Fibroblast of villous mesenchyme (primary cell): ENCODE data around the gene MPRIP. TPM values are rescaled to one million over a fixed set of nuclear protein-coding genes. Genes with fewer than 3 reads are reported as not detected.
"Not testable (repeated sequence)": the region's sequence is repeated elsewhere in the genome, so short reads cannot be mapped to it uniquely, and the experiment has no call there.

Source experiments
- DNase-seq: peaks from one replicate; pipeline ENCODE4 v3.0.0-alpha.2; 2010; ENCODE audit warnings: low read depth
- H3K4me3 ChIP-seq: 2 replicates; pipeline ENCODE4 v1.5.1; 2011; ENCODE audit warnings: low read depth, mild to moderate bottlenecking, low read length
- CTCF ChIP-seq: IDR thresholded peaks from 2 replicates; pipeline ENCODE4 v1.5.1; 2012; ENCODE audit warnings: low read depth, mild to moderate bottlenecking, low read length; ENCODE audit not compliant: insufficient read depth
- total RNA-seq: library from RNA; depleted of rRNA; stranded (reverse); fragments of >200 nt; gene quantifications from 2 replicates; pipeline ENCODE4 v1.2.3, GENCODE V29; 2012

The MPRIP gene
- total RNA-seq, 1 donor: 178 TPM

- no peak for DNase-seq
- TF ChIP-seq CTCF: no peak
- no peak overlapping the region for H3K4me3 ChIP-seq
Measured at GRCh38 chr17:17131839-17132238, 89.6 kb downstream of the MPRIP start.

- no peak for DNase-seq
- no peak overlapping the region for H3K4me3 ChIP-seq
- TF ChIP-seq CTCF: no peak
Measured at GRCh38 chr17:17132746-17133145, 90.5 kb downstream of the MPRIP start.

GRCh38 chr17:17134051-17134956, 92.0 kb downstream of the MPRIP start:
- H3K4me3 ChIP-seq: no peak overlapping the region
- no peak for TF ChIP-seq CTCF
- DNase-seq: no peak

GRCh38 chr17:17134957-17135333, 92.7 kb downstream of the MPRIP start:
- no peak for DNase-seq
- H3K4me3 ChIP-seq: no peak overlapping the region
- TF ChIP-seq CTCF: no peak

- not testable (repeated sequence) for H3K4me3 ChIP-seq, DNase-seq
Measured at GRCh38 chr17:17136221-17136620, 94.0 kb downstream of the MPRIP start.

GRCh38 chr17:17137731-17138585, 95.7 kb downstream of the MPRIP start:
- DNase-seq: no peak
- no peak for TF ChIP-seq CTCF
- no peak overlapping the region for H3K4me3 ChIP-seq

GRCh38 chr17:17139972-17140589, 97.8 kb downstream of the MPRIP start:
- no peak overlapping the region for H3K4me3 ChIP-seq
- TF ChIP-seq CTCF: no peak
- DNase-seq: no peak
